ENCODE data around the gene OMA1.

OMA1 gene

DNA sequence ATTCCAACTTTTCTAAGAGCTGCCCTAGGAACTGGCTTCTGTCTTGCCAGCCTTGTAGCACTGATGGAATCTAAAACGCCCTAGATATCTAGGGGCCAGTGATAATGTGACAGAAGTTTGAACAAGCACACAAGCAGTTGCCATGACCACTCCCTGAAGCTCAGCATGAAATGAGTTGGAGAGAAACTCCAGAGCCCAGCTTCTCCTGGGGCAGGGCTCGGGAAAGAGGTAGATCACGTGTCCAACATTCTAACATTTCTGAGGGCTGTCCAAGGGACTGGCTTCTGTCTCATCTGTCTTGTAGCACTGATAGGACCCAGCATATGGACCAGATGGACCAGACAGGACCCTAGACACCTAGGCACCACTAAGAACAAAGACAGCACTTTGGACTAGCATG, 37.9 kb downstream of the OMA1 start:
- H3K9me3 ChIP-seq (ENCODE audit: control insufficient read depth, insufficient read depth, low read length), result peaks cover 6% of the 10 kb centered on the region; the same call in 1 of the 2 replicates
- no peak overlapping the region for H3K4me3 ChIP-seq (ENCODE audit: low read length)
- no peak overlapping the region for H3K27ac ChIP-seq (ENCODE audit: low read depth, low read length)
- H3K79me2 ChIP-seq (ENCODE audit: control insufficient read depth, low read length), result no peaks in the 10 kb centered on the region
- H3K4me1 ChIP-seq (ENCODE audit: control insufficient read depth, low read length), result no peaks in the 10 kb centered on the region
- H3K9me2 ChIP-seq (replicated peaks; ENCODE audit: control insufficient read depth, low read length), result no peaks in the 10 kb centered on the region
- no peak overlapping the region for H3K4me2 ChIP-seq (ENCODE audit: low read length)
- no peaks in the 10 kb centered on the region for H4K20me1 ChIP-seq (ENCODE audit: control insufficient read depth, insufficient read depth, low read depth, low read length)
- no peak for TF ChIP-seq EZH2phosphoT487 (IDR thresholded peaks at IDR 0.05; ENCODE audit: borderline replicate concordance, low read length)
- TF ChIP-seq, protein P1, sequence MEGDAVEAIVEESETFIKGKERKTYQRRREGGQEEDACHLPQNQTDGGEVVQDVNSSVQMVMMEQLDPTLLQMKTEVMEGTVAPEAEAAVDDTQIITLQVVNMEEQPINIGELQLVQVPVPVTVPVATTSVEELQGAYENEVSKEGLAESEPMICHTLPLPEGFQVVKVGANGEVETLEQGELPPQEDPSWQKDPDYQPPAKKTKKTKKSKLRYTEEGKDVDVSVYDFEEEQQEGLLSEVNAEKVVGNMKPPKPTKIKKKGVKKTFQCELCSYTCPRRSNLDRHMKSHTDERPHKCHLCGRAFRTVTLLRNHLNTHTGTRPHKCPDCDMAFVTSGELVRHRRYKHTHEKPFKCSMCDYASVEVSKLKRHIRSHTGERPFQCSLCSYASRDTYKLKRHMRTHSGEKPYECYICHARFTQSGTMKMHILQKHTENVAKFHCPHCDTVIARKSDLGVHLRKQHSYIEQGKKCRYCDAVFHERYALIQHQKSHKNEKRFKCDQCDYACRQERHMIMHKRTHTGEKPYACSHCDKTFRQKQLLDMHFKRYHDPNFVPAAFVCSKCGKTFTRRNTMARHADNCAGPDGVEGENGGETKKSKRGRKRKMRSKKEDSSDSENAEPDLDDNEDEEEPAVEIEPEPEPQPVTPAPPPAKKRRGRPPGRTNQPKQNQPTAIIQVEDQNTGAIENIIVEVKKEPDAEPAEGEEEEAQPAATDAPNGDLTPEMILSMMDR (IDR thresholded peaks at IDR 0.05; ENCODE audit: low read depth, low read length, poor library complexity, severe bottlenecking), result no peak
- H3K27me3 ChIP-seq (ENCODE audit: control insufficient read depth, low read length), result no peaks in the 10 kb centered on the region
- H3F3A ChIP-seq (ENCODE audit: control insufficient read depth, insufficient read depth), result peaks cover 3% of the 10 kb centered on the region; the same call in 1 of the 2 replicates
- peaks cover 66% of the 10 kb centered on the region for H3K36me3 ChIP-seq (ENCODE audit: control insufficient read depth, low read length)

DNA sequence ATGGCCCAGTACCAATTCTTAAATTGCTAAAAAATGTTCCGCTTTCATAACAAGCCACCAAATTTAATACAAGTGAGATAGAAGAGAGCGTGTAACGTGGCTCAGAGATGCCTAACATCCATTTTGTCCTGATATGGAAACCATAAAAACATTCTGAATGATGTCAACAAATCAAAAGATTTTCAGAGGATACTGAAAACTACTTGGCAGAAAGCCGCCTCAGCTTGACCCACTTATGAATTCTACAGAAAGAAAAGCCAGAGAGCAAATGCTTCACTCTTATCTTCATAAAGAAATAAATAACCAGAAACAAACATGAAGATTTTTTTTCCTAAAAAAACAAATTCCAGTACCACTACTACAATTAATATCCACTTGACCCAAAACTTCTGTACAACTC, 41.2 kb downstream of the OMA1 start:
- Histone ChIP-seq H3K9me3 (ENCODE audit: control insufficient read depth, insufficient read depth, low read length) (no peaks in the 10 kb centered on the region), H3K4me1 (ENCODE audit: control insufficient read depth, low read length) (no peaks in the 10 kb centered on the region), H3K9me2 (replicated peaks; ENCODE audit: control insufficient read depth, low read length) (no peaks in the 10 kb centered on the region), H3F3A (ENCODE audit: control insufficient read depth, insufficient read depth) (no peaks in the 10 kb centered on the region), H3K4me2 (ENCODE audit: low read length) (no peak overlapping the region), H3K36me3 (ENCODE audit: control insufficient read depth, low read length) (peaks cover 56% of the 10 kb centered on the region), H3K27me3 (ENCODE audit: control insufficient read depth, low read length) (no peaks in the 10 kb centered on the region), H3K79me2 (ENCODE audit: control insufficient read depth, low read length) (no peaks in the 10 kb centered on the region), H3K27ac (ENCODE audit: low read depth, low read length) (no peak overlapping the region), H4K20me1 (ENCODE audit: control insufficient read depth, insufficient read depth, low read depth, low read length) (no peaks in the 10 kb centered on the region), H3K4me3 (ENCODE audit: low read length) (no peak overlapping the region)
- TF ChIP-seq, protein P1 (IDR thresholded peaks at IDR 0.05; ENCODE audit: low read depth, low read length, poor library complexity, severe bottlenecking), result no peak
- TF ChIP-seq EZH2phosphoT487 (IDR thresholded peaks at IDR 0.05; ENCODE audit: borderline replicate concordance, low read length), result no peak

DNA sequence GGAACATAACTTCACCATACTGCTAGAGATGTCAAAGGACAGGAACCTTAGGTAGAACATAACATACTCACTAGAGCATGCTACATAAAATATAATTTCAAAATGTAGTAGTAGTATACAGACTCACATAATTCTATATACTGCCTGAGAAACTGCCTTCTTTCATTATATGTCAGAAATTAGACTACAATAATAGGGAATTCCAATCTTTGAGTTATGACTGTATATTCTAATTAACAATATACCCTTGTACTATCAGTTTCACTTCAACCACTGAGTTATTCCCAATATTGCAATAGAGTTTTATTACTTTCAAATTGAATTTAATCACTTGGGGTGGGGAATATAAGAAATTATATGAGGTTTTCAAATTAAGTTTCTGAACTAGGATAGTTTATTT, 44.0 kb downstream of the OMA1 start:
- H3K27me3 ChIP-seq (ENCODE audit: control insufficient read depth, low read length), result no peaks in the 10 kb centered on the region
- H3K4me3 ChIP-seq (ENCODE audit: low read length), result no peak overlapping the region
- H3K27ac ChIP-seq (ENCODE audit: low read depth, low read length), result no peak overlapping the region
- peaks cover 4% of the 10 kb centered on the region for H3F3A ChIP-seq (ENCODE audit: control insufficient read depth, insufficient read depth)
- H3K9me3 ChIP-seq (ENCODE audit: control insufficient read depth, insufficient read depth, low read length), result no peaks in the 10 kb centered on the region
- no peak overlapping the region for H3K4me2 ChIP-seq (ENCODE audit: low read length)
- H3K4me1 ChIP-seq (ENCODE audit: control insufficient read depth, low read length), result peaks cover 9% of the 10 kb centered on the region
- no peaks in the 10 kb centered on the region for H3K79me2 ChIP-seq (ENCODE audit: control insufficient read depth, low read length)
- peaks cover 47% of the 10 kb centered on the region for H3K36me3 ChIP-seq (ENCODE audit: control insufficient read depth, low read length)
- no peaks in the 10 kb centered on the region for H4K20me1 ChIP-seq (ENCODE audit: control insufficient read depth, insufficient read depth, low read depth, low read length)
- H3K9me2 ChIP-seq (replicated peaks; ENCODE audit: control insufficient read depth, low read length), result no peaks in the 10 kb centered on the region
- TF ChIP-seq, protein P1 (IDR thresholded peaks at IDR 0.05; ENCODE audit: low read depth, low read length, poor library complexity, severe bottlenecking), result no peak
- no peak for TF ChIP-seq EZH2phosphoT487 (IDR thresholded peaks at IDR 0.05; ENCODE audit: borderline replicate concordance, low read length)
